H1 (cell line): ENCODE results near the gene AREG. TPM values are rescaled to one million over a fixed set of nuclear protein-coding genes. Genes with fewer than 3 reads are reported as not detected.

ENCODE experiments used
- CTCF ChIA-PET: fragments of 300-600 bp; sonication (Branson Sonifier 250); formaldehyde crosslinking; loops from one replicate; lab custom pipeline; 2021; ENCODE audit not compliant: partially characterized antibody; lab: Charles Lee
- POLR2A ChIA-PET: fragments of 300-600 bp; sonication (Branson Sonifier 250); formaldehyde crosslinking; loops from one replicate; lab custom pipeline; 2021; ENCODE audit warnings: inconsistent platforms; ENCODE audit not compliant: partially characterized antibody; lab: Charles Lee
- DNase-seq, 2 experiments: peaks; one replicate each; pipeline versions ENCODE4 v3.0.0 to v3.0.0-alpha.2; 2010 to 2022; ENCODE audit warnings: low spot score in 2 of 2, low read depth in 1 of 2, mixed read lengths in 1 of 2
- FAIRE-seq: peaks from 2 replicates; lab custom pipeline; 2011; peaks lifted over from hg19 to GRCh38; lab: Jason Lieb, UNC
- H2AFZ ChIP-seq: 2 replicates; pipeline ENCODE4 v1.8.1; 2012; ENCODE audit warnings: low read length, inconsistent platforms
- H2AK5ac ChIP-seq: 2 replicates; pipeline ENCODE4 v1.6.1; 2013; ENCODE audit warnings: low read depth, low read length
- H2BK120ac ChIP-seq: replicated peaks from 2 replicates; pipeline ENCODE3; 2013; ENCODE audit warnings: low read depth, low read length, inconsistent platforms
- H2BK12ac ChIP-seq: 2 replicates; pipeline ENCODE4 v1.6.1; 2013; ENCODE audit warnings: low read depth, low read length
- H2BK15ac ChIP-seq: 2 replicates; pipeline ENCODE4 v1.6.1; 2013; ENCODE audit warnings: low read length
- H2BK20ac ChIP-seq: 2 replicates; pipeline ENCODE4 v1.6.1; 2013; ENCODE audit warnings: low read length
- H2BK5ac ChIP-seq: 2 replicates; pipeline ENCODE4 v1.6.1; 2013; ENCODE audit warnings: low read depth, low read length
- H3K14ac ChIP-seq: 2 replicates; pipeline ENCODE4 v1.6.1; 2013; ENCODE audit warnings: inconsistent platforms; ENCODE audit not compliant: insufficient read length
- H3K18ac ChIP-seq: 2 replicates; pipeline ENCODE4 v1.6.1; 2013; ENCODE audit warnings: low read length; ENCODE audit errors: extremely low read depth
- H3K23ac ChIP-seq: 2 replicates; pipeline ENCODE4 v1.6.1; 2013; ENCODE audit warnings: inconsistent platforms; ENCODE audit not compliant: insufficient read length
- H3K23me2 ChIP-seq: 2 replicates; pipeline ENCODE4 v1.6.1; 2013; ENCODE audit warnings: low read depth, low read length
- H3K27ac ChIP-seq: 2 replicates; pipeline ENCODE4 v1.6.1; 2011; ENCODE audit warnings: low read depth, low read length, inconsistent platforms
- H3K27me3 ChIP-seq, 4 experiments: replicated peaks in 1 of 4; 1 replicate in 1 of 4; 2 replicates in 3 of 4; pipeline versions ENCODE4 v1.6.1 to v1.8.1; 2011 to 2013; ENCODE audit warnings: low read length in 3 of 4, mild to moderate bottlenecking in 3 of 4, inconsistent platforms in 2 of 4, mixed read lengths in 2 of 4, moderate library complexity in 1 of 4; ENCODE audit not compliant: control insufficient read depth in 3 of 4, insufficient read depth in 3 of 4; ENCODE audit errors: extremely low read depth in 1 of 4
- H3K36me3 ChIP-seq, 4 experiments: 2 replicates each; pipeline versions ENCODE4 v1.6.1 to v1.8.1; 2011 to 2013; ENCODE audit warnings: mild to moderate bottlenecking in 4 of 4, low read length in 3 of 4, moderate library complexity in 2 of 4, control low read depth in 1 of 4, inconsistent platforms in 1 of 4; ENCODE audit not compliant: insufficient read depth in 4 of 4, control insufficient read depth in 2 of 4
- H3K4ac ChIP-seq: replicated peaks from 2 replicates; pipeline ENCODE3; 2013; ENCODE audit warnings: low read length, low read depth, mixed read lengths, inconsistent platforms; ENCODE audit not compliant: insufficient read length
- H3K4me1 ChIP-seq, 4 experiments: replicated peaks in 1 of 4; 1 replicate in 1 of 4; 2 replicates in 3 of 4; pipeline versions ENCODE4 v1.6.1 to v1.8.1; 2011 to 2013; ENCODE audit warnings: low read length in 3 of 4, inconsistent platforms in 2 of 4, mixed read lengths in 1 of 4; ENCODE audit not compliant: insufficient read depth in 4 of 4, control insufficient read depth in 3 of 4
- H3K4me2 ChIP-seq, 2 experiments: 2 replicates each; pipeline versions ENCODE4 v1.6.1 to v1.8.1; 2011 to 2013; ENCODE audit warnings: low read depth in 2 of 2, low read length in 2 of 2, control low read depth in 1 of 2, inconsistent platforms in 1 of 2, mild to moderate bottlenecking in 1 of 2; ENCODE audit not compliant: insufficient read depth in 1 of 2
- H3K4me3 ChIP-seq, 4 experiments: fragments of 200-600, 300-600 bp in 1 of 4; sonication (generic), shearing (Covaris generic), sonication (Bioruptor Twin) in 1 of 4; 2 replicates each; pipeline versions ENCODE4 v1.5.1 to v1.8.1; 2011 to 2016; ENCODE audit warnings: low read length in 4 of 4, low read depth in 3 of 4, control low read depth in 2 of 4, inconsistent platforms in 2 of 4, mild to moderate bottlenecking in 2 of 4, mixed read lengths in 1 of 4, moderate library complexity in 1 of 4; ENCODE audit not compliant: insufficient read depth in 2 of 4; ENCODE audit errors: extremely low read depth in 1 of 4
- H3K56ac ChIP-seq: replicated peaks from 2 replicates; pipeline ENCODE3; 2013; ENCODE audit warnings: low read depth, mild to moderate bottlenecking, mixed read lengths, low read length, inconsistent platforms; ENCODE audit not compliant: insufficient read length
- H3K79me1 ChIP-seq: 2 replicates; pipeline ENCODE4 v1.6.1; 2013; ENCODE audit warnings: low read depth, low read length, control low read depth
- H3K79me2 ChIP-seq, 2 experiments: 2 replicates each; pipeline versions ENCODE4 v1.6.1 to v1.8.1; 2012 to 2013; ENCODE audit warnings: low read length in 2 of 2, mild to moderate bottlenecking in 2 of 2, inconsistent platforms in 1 of 2; ENCODE audit not compliant: insufficient read depth in 2 of 2, control insufficient read depth in 1 of 2
- H3K9ac ChIP-seq, 4 experiments: replicated peaks in 1 of 4; 1 replicate in 1 of 4; 2 replicates in 3 of 4; pipeline versions ENCODE4 v1.6.1 to v1.8.1; 2011 to 2013; ENCODE audit warnings: low read depth in 3 of 4, low read length in 3 of 4, control low read depth in 2 of 4, mild to moderate bottlenecking in 2 of 4, moderate library complexity in 2 of 4, inconsistent platforms in 1 of 4; ENCODE audit errors: extremely low read depth in 1 of 4
- H3K9me3 ChIP-seq, 2 experiments: 2 replicates each; pipeline versions ENCODE4 v1.6.1 to v1.8.1; 2012 to 2013; ENCODE audit warnings: mild to moderate bottlenecking in 2 of 2, moderate library complexity in 2 of 2, control low read depth in 1 of 2, inconsistent platforms in 1 of 2, low read depth in 1 of 2, low read length in 1 of 2, mixed read lengths in 1 of 2; ENCODE audit not compliant: insufficient read depth in 2 of 2
- H4K20me1 ChIP-seq, 2 experiments: replicated peaks in 1 of 2; 2 replicates each; pipeline versions ENCODE3 to v1.8.1; 2011 to 2013; ENCODE audit warnings: inconsistent platforms in 2 of 2, low read length in 2 of 2, mild to moderate bottlenecking in 1 of 2; ENCODE audit not compliant: insufficient read depth in 2 of 2, control insufficient read depth in 1 of 2
- H4K5ac ChIP-seq: 2 replicates; pipeline ENCODE4 v1.6.1; 2013; ENCODE audit warnings: low read length, low read depth, mixed read lengths, inconsistent platforms; ENCODE audit not compliant: insufficient read length
- H4K8ac ChIP-seq: 2 replicates; pipeline ENCODE4 v1.8.0; 2013; ENCODE audit warnings: mild to moderate bottlenecking, moderate library complexity, low read length, inconsistent platforms; ENCODE audit not compliant: insufficient read depth; ENCODE audit errors: extremely low read depth
- H4K91ac ChIP-seq: replicated peaks from 2 replicates; pipeline ENCODE3; 2013; ENCODE audit warnings: low read length, mixed read lengths, inconsistent platforms; ENCODE audit not compliant: insufficient read length
- ATF3 ChIP-seq: IDR thresholded peaks from 2 replicates; pipeline ENCODE4 v1.6.1; 2011; ENCODE audit warnings: low read depth, mild to moderate bottlenecking, low read length; ENCODE audit not compliant: insufficient read depth
- BRCA1 ChIP-seq: IDR thresholded peaks from 2 replicates; pipeline ENCODE4 v1.6.1; 2012; ENCODE audit warnings: low read depth, low read length, improper control_type of control experiment
- CHD2 ChIP-seq: IDR thresholded peaks from 2 replicates; pipeline ENCODE4 v1.6.1; 2012; ENCODE audit warnings: low read length, improper control_type of control experiment
- CREB1 ChIP-seq: IDR thresholded peaks from 2 replicates; pipeline ENCODE4 v1.6.1; 2012; ENCODE audit warnings: inconsistent platforms
- EZH2 ChIP-seq: fragments of 200-600 bp; sonication (generic); IDR thresholded peaks from 2 replicates; pipeline ENCODE4 v1.7.1; 2012; ENCODE audit warnings: low read depth, mild to moderate bottlenecking, moderate library complexity, low read length, inconsistent platforms; ENCODE audit not compliant: severe bottlenecking
- KDM5A ChIP-seq: fragments of 200-600 bp; IDR thresholded peaks from 2 replicates; pipeline ENCODE4 v1.7.1; 2012; ENCODE audit warnings: mild to moderate bottlenecking, low read length, inconsistent platforms, mixed read lengths
- MAX ChIP-seq: IDR thresholded peaks from 2 replicates; pipeline ENCODE4 v1.6.1; 2012; ENCODE audit warnings: inconsistent platforms
- NRF1 ChIP-seq: IDR thresholded peaks from 2 replicates; pipeline ENCODE4 v1.6.1; 2011; ENCODE audit warnings: mild to moderate bottlenecking, low read depth, low read length, improper control_type of control experiment
- POU5F1 ChIP-seq: IDR thresholded peaks from 2 replicates; pipeline ENCODE4 v1.6.1; 2011; ENCODE audit warnings: low read depth, mild to moderate bottlenecking, low read length, moderate library complexity
- RBBP5 ChIP-seq: IDR thresholded peaks from 2 replicates; pipeline ENCODE4 v1.7.1; 2012; ENCODE audit warnings: low read depth, mild to moderate bottlenecking, inconsistent platforms, low read length, moderate library complexity, borderline replicate concordance
- SIRT6 ChIP-seq: IDR thresholded peaks from one replicate; pipeline ENCODE4 v1.7.1; 2012; ENCODE audit warnings: low read length, inconsistent platforms
- SIX5 ChIP-seq: IDR thresholded peaks from 2 replicates; pipeline ENCODE4 v1.6.1; 2011; ENCODE audit warnings: mild to moderate bottlenecking, low read depth, low read length
- SP1 ChIP-seq: IDR thresholded peaks from 2 replicates; pipeline ENCODE4 v1.6.1; 2011; ENCODE audit warnings: low read depth, low read length
- TAF7 ChIP-seq: optimal IDR thresholded peaks from 2 replicates; pipeline ENCODE3; 2011; ENCODE audit warnings: low read depth, mild to moderate bottlenecking, inconsistent platforms, low read length, moderate library complexity, borderline replicate concordance
- ZNF274 ChIP-seq: IDR thresholded peaks from 2 replicates; pipeline ENCODE4 v1.7.0; 2012; ENCODE audit warnings: low read length, borderline replicate concordance; ENCODE audit errors: extremely low read depth
- WGBS, 2 experiments: shearing (Covaris generic) in 1 of 2; methylation state at CpG; one replicate each; pipeline versions ENCODE4 v1.1.6 to v1.1.7; 2013 to 2015; ENCODE audit warnings: low lambda C conversion rate in 2 of 2, mixed read lengths in 2 of 2, inconsistent platforms in 1 of 2, low coverage in 1 of 2, missing lambda C conversion rate in 1 of 2; ENCODE audit not compliant: insufficient replicate concordance in 2 of 2, insufficient coverage in 1 of 2, insufficient read length in 1 of 2; ENCODE audit errors: extremely low coverage in 1 of 2, missing lambda C conversion rate in 1 of 2; 5-methylcytosine and 5-hydroxymethylcytosine counted together
- polyA plus RNA-seq, 7 experiments: library from polyadenylated mRNA; depleted of rRNA in 3 of 7; stranded (reverse) in 5 of 7; unstranded in 2 of 7; fragments of >200 nt in 5 of 7; fragments of 200-250 nt in 2 of 7; gene quantifications; 1 replicate in 5 of 7; 2 replicates in 1 of 7; 4 replicates in 1 of 7; pipeline versions ENCODE4 v1.2.1 to v1.2.3, GENCODE V29; 2011 to 2013; ENCODE audit warnings: missing spikeins in 2 of 7, mixed read lengths in 2 of 7
- total RNA-seq: library from RNA; stranded (reverse); fragmentation: NEBNext Ultra II Directional; extraction: Animal tissue kit (Norgen Biotek cat#: 25700); gene quantifications from 2 replicates; pipeline ENCODE4 v1.2.1, GENCODE V29; 2021

Gene AREG
- total and polyA plus RNA-seq, 2 of the 8 experiments (the other 6 are each of a cell fraction or from before 2014, with no cell fraction given), result not detected

- Histone ChIP-seq H3K23me2 (no peaks in the 10 kb centered on the region), H3K18ac (no peak overlapping the region), H3K36me3 (no peaks in the 10 kb centered on the region), H3K79me1 (no peaks in the 10 kb centered on the region), H4K20me1 (no peaks in the 10 kb centered on the region), H3K23ac (no peak overlapping the region), H3K4ac (no peak overlapping the region), H2BK15ac (no peak overlapping the region), H2BK20ac (no peak overlapping the region), H4K5ac (no peak overlapping the region), H2AFZ (no peak overlapping the region), H2BK120ac (no peak overlapping the region), H2BK12ac (no peak overlapping the region), H3K9ac (no peak overlapping the region), H3K27ac (no peak overlapping the region), H3K4me1 (no peaks in the 10 kb centered on the region), H2AK5ac (no peak overlapping the region), H3K56ac (no peak overlapping the region), H3K4me2 (no peak overlapping the region), H3K27me3 (no peaks in the 10 kb centered on the region), H3K14ac (no peak overlapping the region), H4K91ac (no peak overlapping the region), H3K4me3 (no peak overlapping the region), H3K79me2 (no peaks in the 10 kb centered on the region), H2BK5ac (no peak overlapping the region), H3K9me3 (0 out of 4 replicates have a peak, but pooled peaks cover 0 to 2% of the 10 kb centered on the region in 2 experiments), H4K8ac (no peak overlapping the region)
- no peak for FAIRE-seq
- WGBS, 2 experiments, result 57% methylated on average over 1 of the region's 1 CpG; no CpG with 5 or more reads in 1 of the 2 experiments
- POLR2A ChIA-PET, result no interaction called here
- no peak for DNase-seq
- CTCF ChIA-PET, result interaction anchor here (1.4 kb wide), 2 partner anchors 128 to 139 kb away, joined by 3 to 6 read pairs; partner anchors contain the start of gene EREG
- TF ChIP-seq POU5F1, result no peak
- no peak for TF ChIP-seq CHD2
- no peak for TF ChIP-seq EZH2
- TF ChIP-seq CREB1, result no peak
- TF ChIP-seq SP1, result no peak
- TF ChIP-seq NRF1, result no peak
- TF ChIP-seq MAX, result no peak
- no peak for TF ChIP-seq ZNF274
- TF ChIP-seq BRCA1, result no peak
- TF ChIP-seq ATF3, result no peak
- TF ChIP-seq SIX5, result no peak
- no peak for TF ChIP-seq RBBP5
- no peak for TF ChIP-seq KDM5A
- no peak for TF ChIP-seq SIRT6
- TF ChIP-seq TAF7, result no peak
These were observed 59.3 kb downstream of the AREG start for GRCh38 chr4:74504212-74504611.
